H1 (cell line): ENCODE results near the gene USP6.

ENCODE experiments used
- CEBPB ChIP-seq: IDR thresholded peaks from 2 replicates; pipeline ENCODE4 v1.6.1; 2012; ENCODE audit warnings: low read depth, low read length
- CHD2 ChIP-seq: IDR thresholded peaks from 2 replicates; pipeline ENCODE4 v1.6.1; 2012; ENCODE audit warnings: low read length, improper control_type of control experiment
- GABPA ChIP-seq: IDR thresholded peaks from 2 replicates; pipeline ENCODE4 v1.6.1; 2011; ENCODE audit warnings: mild to moderate bottlenecking, low read length, moderate library complexity, borderline replicate concordance; ENCODE audit not compliant: insufficient read depth
- JUND ChIP-seq: IDR thresholded peaks from 2 replicates; pipeline ENCODE4 v1.6.1; 2011; ENCODE audit warnings: mild to moderate bottlenecking, improper control_type of control experiment, low read length
- KDM5A ChIP-seq: fragments of 200-600 bp; IDR thresholded peaks from 2 replicates; pipeline ENCODE4 v1.7.1; 2012; ENCODE audit warnings: mild to moderate bottlenecking, low read length, inconsistent platforms, mixed read lengths
- RXRA ChIP-seq: IDR thresholded peaks from 2 replicates; pipeline ENCODE4 v1.6.1; 2011; ENCODE audit warnings: low read depth, mild to moderate bottlenecking, low read length, moderate library complexity; ENCODE audit not compliant: insufficient read depth
- SIN3A ChIP-seq, 2 experiments: IDR thresholded peaks in 1 of 2; conservative IDR thresholded peaks in 1 of 2; 2 replicates each; pipeline ENCODE4 v1.6.1; 2011 to 2012; ENCODE audit warnings: low read length in 2 of 2, improper control_type of control experiment in 1 of 2, low read depth in 1 of 2, mild to moderate bottlenecking in 1 of 2
- SP1 ChIP-seq: IDR thresholded peaks from 2 replicates; pipeline ENCODE4 v1.6.1; 2011; ENCODE audit warnings: low read depth, low read length
- TAF1 ChIP-seq: IDR thresholded peaks from 2 replicates; pipeline ENCODE4 v1.6.1; 2011; ENCODE audit warnings: mild to moderate bottlenecking, low read depth, low read length
- TAF7 ChIP-seq: optimal IDR thresholded peaks from 2 replicates; pipeline ENCODE3; 2011; ENCODE audit warnings: low read depth, mild to moderate bottlenecking, inconsistent platforms, low read length, moderate library complexity, borderline replicate concordance
- TF ChIP-seq, protein P1 (sequence below), 3 experiments: IDR thresholded peaks; 1 replicate in 2 of 3; 2 replicates in 1 of 3; pipeline versions ENCODE4 v1.5.1 to v1.6.1; 2011; ENCODE audit warnings: low read length in 3 of 3, mild to moderate bottlenecking in 3 of 3, inconsistent platforms in 2 of 3, low read depth in 1 of 3, moderate library complexity in 1 of 3; ENCODE audit not compliant: insufficient read depth in 1 of 3; ENCODE audit errors: control extremely low read depth in 1 of 3
- TF ChIP-seq, protein P2 (sequence below): IDR thresholded peaks from 2 replicates; pipeline ENCODE4 v1.6.1; 2011; ENCODE audit warnings: low read length, improper control_type of control experiment

DNA sequence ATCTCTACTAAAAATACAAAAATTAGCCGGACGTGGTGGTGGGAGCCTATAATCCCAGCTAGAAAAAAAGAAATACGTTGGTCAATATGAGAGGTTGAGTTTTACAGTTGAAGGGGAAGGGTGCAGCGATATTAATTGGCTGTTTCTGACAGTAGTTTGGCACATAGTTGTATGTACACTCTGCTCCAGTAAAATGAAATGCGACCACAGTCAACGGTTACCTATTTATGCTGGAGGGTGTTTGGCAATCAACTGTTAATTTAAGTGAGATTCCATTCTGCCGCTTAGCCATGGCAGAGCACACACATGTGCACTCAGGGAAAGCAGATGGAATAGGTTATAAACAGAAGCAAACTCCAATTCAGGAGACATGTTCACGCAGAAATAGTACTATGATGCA is 85.2 kb downstream of the USP6 start:
- TF ChIP-seq, protein P1, sequence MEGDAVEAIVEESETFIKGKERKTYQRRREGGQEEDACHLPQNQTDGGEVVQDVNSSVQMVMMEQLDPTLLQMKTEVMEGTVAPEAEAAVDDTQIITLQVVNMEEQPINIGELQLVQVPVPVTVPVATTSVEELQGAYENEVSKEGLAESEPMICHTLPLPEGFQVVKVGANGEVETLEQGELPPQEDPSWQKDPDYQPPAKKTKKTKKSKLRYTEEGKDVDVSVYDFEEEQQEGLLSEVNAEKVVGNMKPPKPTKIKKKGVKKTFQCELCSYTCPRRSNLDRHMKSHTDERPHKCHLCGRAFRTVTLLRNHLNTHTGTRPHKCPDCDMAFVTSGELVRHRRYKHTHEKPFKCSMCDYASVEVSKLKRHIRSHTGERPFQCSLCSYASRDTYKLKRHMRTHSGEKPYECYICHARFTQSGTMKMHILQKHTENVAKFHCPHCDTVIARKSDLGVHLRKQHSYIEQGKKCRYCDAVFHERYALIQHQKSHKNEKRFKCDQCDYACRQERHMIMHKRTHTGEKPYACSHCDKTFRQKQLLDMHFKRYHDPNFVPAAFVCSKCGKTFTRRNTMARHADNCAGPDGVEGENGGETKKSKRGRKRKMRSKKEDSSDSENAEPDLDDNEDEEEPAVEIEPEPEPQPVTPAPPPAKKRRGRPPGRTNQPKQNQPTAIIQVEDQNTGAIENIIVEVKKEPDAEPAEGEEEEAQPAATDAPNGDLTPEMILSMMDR (IDR thresholded peaks at IDR 0.05; ENCODE audit: control extremely low read depth in 1 of 3, insufficient read depth in 1 of 3, low read depth in 1 of 3, low read length in 3 of 3) = no peak
- TF ChIP-seq TAF1 (no peak), JUND (no peak), CEBPB (no peak), RXRA (no peak), TAF7 (no peak), KDM5A (no peak), CHD2 (no peak), SP1 (no peak), SIN3A (conservative IDR thresholded peaks at IDR 0.05 in 1 of 2, IDR thresholded peaks at IDR 0.05 in 1 of 2; ENCODE audit: low read depth in 1 of 2, low read length in 2 of 2) (no peak), GABPA (no peak)
- TF ChIP-seq, protein P2, sequence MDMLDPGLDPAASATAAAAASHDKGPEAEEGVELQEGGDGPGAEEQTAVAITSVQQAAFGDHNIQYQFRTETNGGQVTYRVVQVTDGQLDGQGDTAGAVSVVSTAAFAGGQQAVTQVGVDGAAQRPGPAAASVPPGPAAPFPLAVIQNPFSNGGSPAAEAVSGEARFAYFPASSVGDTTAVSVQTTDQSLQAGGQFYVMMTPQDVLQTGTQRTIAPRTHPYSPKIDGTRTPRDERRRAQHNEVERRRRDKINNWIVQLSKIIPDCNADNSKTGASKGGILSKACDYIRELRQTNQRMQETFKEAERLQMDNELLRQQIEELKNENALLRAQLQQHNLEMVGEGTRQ = no peak
